ENCODE data around the gene VPS4A.
"Not testable (repeated sequence)": the region's sequence is repeated elsewhere in the genome, so short reads cannot be mapped to it uniquely, and the experiment has no call there.

VPS4A gene

DNA sequence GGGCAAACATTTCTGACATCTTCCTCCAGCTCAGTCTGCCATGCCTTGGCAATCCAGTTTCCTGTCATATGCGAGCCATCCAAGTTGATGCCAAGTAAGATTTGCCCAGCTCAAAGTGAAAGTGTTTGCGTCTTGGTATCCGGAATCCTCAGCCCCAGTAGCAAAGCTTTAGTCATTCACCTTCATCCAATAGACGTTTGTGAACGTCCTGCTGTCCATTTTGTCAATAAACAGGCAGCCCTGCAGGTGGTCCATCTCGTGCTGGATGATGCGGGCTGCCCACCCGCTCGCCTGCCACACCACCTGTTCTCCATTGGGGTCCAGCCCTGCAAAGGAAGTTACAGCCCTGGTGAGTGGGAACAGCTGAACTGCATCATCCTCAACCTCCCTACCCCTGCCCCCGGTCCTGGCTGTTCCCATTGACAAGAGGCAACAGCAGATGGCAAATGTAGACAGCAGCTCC lies 17.7 kb downstream of the VPS4A start:
- DNase-seq: peak; percentile 16

DNA sequence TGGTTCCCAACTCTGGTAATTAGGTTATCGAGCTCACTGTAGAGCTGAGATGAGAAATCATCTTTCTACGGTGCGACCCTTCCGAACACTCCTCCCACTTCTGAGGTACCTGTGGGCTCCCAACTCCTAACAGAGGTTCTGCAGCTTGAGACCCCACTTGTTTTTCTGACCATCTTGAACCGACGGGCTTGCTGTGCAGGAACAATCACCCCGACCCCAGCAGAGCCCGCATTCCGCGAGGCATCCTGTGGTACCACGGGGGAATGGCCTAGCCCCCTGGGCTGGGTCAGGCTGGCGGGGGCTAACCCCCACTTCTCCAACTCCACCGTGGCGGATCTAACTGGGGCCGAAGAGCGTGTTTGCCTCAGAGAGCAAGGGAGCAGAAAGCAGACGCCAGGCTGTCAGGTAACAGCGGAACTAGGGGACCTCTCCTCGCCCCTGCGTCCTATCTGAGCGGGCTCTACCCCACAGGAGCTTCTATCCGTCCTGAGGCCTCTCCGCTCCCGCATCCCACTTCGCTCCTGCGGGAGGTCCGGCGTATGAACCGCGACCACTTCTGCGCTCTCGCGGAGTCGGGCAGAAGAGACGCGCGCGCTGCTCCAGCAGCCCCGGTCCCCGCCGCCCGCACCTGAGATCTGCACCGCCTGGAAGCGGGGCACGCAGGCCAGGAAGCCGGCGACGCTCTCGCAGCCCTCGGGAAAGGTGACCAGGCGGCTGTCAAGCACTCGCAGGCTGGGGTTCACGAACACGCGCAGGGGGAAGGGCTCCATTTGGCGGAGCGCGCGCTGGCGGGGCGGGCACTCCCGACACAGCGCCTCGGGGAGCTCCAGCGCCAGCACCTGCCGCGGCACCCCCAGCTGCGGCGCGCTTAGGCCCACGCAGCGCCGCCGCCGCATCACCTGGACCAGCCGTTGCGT lies 18.5 kb downstream of the VPS4A start:
- DNase-seq: no peak

DNA sequence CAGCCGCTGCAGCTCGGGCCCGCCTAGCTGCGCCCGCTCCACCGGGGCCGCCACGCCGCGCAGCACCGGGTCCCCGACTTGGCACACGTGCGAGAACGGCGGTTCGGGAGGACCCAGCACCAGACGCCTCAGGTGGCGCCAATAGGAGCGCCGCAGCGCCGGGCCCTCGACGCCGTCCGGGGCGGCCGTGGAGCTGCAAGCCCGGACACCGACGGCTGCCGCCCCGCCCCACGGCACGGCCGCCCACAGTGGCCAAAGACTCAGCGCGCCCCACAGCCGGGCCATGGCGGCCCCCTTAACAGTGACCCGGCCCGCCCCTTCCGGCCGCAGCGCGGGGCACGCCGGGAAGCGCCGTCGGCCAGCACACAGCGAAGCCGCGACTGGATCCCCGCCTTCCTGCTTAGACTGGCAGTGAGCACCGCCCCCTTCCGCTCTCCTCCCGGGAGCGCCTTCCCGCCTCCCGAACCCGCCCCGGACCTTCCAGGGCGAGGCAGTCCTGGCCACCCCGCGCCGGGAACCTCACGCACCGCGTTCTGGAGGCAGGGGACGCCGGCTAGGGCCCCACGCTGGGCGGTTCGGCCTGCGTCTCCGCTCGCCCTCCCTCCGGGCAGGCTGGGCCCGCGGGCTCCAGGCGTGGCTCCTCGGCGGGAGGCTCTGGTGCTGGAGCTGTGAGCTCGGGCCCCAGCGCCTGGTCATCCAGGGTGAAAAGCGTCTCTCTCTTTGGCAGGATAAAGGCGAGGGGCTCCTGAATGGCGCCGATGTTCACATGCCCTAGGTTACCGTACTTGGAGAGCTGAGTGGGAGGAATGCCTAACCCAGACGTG lies 19.3 kb downstream of the VPS4A start, which contains the start of gene PDF:
Gene PDF (minus strand): TSS at position 303 of the 824 bp plus-strand sequence. CDS start 18 bp downstream, at position 285.
- DNase-seq: peak; percentile 82

DNA sequence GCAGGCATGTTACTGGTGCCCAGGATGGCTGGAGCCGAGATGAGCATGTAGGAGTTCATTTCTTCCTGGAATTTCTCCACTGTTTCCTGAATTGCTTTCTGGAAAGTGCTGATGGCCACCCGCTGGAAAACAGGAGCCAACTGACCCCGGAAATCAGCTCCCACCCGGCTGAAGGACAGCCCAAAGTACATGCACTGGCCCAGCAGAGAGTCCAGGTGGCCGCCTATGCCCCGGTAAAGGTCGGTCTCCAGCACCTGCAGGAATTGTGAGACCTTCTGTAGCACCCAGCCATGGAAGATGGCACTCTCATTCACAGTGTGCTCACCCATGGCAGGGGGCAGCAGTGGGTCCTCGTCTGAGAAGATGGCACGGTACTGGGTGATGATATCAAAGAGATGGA lies 23.5 kb downstream of the VPS4A start:
- DNase-seq: peak; percentile 12

DNA sequence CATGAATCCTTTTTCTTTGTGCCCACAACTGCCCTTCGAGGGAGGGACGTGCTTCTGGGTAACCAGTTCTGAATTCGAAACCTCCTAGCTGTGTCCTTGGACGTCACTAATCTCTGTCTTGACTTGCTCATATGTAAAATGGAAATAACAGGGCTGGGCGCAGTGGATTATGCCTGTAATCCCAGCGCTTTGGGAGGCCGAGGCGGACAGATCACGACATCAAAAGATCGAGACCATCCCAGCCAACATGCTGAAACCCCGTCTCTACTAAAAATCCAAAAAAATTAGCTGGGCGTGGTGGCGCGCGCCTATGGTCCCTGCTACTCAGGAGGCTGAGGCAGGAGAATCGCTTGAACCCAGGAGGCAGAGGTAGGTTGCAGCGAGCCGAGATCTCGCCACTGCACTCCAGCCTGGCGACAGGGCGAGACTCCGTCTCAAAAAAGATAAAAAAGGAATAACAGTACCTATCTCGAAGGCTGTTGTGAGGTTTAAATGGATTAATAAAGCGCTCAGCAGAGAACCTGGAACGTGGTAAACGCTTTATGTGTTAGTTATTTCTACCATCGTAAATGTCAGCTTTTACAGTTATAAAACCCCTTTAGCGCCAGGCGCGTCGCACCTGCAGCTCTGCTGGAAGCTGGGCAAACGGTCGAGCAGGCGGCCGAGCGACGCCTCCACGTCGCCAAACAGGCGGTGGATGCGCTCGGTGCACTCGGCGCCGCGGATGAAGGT lies 27.6 kb downstream of the VPS4A start:
- DNase-seq: no peak

DNA sequence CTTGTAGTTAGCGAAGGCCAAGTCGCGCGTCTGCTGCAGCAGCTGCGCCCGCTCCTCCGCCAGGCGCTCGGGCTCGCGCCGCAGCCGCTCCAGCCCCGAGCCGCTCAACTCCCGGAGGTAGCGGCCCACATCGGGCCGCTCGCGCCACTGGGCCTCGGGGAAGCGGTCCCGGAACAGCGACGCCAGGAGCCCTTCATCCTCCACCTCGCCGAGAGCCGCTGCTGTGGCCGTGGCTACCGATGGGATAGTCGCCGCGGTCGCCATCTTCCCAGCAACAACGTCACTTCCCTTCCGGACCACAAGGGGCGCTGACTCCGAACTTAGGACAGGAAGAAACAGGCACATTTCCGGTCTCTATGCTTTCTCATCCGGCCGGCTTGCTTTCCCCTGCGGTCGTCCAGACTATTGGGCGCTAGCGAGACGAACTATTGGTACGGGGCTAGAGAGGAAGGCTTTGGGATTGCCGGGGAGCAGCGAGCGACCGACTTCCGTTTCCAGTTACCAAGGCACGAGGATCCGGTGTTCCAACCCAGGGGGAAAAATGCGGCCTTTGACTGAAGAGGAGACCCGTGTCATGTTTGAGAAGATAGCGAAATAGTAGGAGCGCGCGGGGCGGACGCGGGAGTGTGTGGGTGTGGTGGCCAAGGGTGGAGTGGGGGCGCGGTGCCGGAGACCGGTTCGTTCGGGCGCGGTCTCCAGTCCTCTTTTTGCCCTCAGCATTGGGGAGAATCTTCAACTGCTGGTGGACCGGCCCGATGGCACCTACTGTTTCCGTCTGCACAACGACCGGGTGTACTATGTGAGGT lies 28.3 kb downstream of the VPS4A start, which contains the start of the genes COG8 and NIP7:
Gene COG8 (minus strand): TSS at position 276 of the 806 bp plus-strand sequence. CDS start 12 bp downstream, at position 264.
Gene NIP7 (plus strand): TSS at position 484 of the 806 bp plus-strand sequence. CDS start 58 bp downstream, at position 542.
- DNase-seq: peak; percentile 92

DNA sequence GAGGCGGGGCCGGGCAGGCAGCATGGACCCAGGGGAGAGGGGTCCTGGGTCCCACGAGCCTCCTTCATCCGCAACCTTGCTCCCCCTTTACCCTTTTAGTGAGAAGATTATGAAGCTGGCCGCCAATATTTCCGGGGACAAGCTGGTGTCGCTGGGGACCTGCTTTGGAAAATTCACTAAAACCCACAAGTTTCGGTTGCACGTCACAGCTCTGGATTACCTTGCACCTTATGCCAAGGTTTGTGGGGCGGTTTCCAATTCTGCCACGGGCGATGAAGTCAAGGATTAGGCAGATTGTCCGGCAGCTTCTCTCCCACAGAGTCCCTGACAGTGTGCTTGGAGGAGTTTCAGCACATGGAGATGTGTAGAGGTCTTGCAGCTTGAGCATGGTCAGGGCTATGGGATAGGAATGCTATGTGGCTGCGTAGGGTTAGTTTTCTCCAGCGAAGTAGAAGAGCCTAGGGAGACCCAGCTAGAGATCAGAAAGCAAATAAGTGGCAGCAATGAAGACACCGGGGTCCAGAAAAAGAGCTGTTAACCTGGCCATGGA lies 29.0 kb downstream of the VPS4A start:
- no peak for DNase-seq

DNA sequence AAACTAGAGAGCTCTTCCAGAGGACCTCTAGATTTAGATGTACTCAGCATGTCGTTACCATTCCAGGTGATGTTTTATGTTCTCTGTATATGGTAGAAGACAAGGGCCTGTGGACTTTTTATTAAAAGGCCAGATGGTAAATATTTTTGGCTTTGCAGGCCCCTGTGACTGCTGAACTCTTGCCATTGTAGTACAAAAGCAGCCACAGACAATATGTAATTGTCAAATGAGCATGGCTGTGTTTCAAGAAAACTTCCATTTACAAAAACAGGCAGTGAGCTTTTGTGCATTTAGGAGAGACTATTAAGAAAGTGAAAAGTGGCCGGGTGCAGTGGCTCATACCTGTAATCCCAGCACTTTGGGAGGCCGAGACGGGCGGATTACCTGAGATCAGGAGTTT lies 33.0 kb downstream of the VPS4A start:
- no peak for DNase-seq

DNA sequence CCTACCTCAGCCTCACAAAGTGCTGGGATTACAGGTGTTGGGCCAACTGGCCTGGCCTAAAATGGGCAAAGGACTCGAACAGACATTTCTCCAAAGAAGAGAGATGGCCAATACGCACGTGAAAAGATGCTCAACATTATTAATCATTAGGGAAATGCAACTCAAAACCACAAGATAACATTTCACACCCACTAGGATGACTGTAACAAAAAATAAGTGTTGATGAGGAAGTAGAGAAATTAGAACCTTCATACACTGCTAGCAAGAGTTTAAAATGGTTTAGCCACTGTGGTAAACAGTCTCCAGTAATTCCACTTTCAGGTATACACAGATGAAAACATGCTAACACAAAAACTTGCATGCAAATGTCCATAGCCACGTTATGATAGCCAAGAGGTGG lies 34.8 kb downstream of the VPS4A start:
- DNase-seq: no peak

DNA sequence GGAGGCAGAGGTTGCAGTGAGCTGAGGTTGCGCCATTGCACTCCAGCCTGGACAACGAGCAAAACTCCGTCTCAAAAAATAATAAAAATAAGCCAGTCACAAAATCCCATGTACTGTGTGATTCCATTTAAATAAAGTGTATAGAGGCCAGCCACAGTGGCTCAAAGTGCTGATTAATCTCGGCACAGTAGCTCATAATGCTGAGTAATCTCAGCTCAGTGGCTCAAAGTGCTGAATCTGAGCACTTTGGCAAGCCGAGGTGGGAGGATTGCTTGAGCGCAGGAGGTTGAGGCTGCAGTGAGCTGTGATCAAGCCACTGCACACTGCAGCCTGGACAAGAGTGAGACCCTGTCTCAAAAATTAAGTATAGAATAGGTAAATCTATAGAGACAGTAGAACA lies 35.5 kb downstream of the VPS4A start:
- no peak for DNase-seq

DNA sequence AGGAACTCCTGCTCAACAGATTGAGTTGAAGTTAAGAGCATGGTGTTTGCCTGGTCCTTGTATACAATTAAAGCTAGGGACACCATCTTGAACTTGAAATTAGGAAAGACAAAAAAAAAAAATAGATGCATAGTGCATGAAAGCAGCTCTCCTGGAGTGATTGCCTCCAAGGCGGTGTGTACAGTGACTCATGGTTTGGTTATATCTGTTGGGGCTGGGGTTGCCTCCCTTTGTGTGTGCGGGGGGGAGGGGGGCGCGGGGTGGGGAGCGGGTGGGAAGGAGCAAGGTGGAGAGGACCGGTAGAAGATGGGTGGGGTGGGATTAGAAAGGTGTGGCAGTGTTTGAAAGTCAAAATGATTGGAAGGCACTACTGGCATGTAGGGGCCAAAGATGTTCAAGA lies 37.1 kb downstream of the VPS4A start:
- DNase-seq: no peak

DNA sequence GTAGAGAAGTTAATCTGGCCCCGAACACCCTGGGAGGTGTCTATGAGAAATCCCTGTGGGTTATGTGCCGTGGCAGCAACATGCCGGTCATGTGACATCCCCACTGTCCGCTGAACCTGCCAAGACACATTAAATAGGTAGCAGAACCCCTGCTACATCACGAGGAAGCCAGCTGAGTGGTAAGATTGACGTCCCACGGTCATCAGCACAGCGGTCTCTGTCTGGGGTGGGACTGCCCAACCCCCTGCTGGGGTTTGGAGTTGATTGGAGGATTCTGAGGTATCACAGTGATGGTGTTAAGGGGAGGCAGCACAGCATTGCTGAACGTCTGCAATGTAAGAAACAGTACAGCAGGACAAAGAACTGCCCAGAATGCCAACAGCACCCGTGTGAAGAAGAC lies 38.4 kb downstream of the VPS4A start:
- DNase-seq: no peak

DNA sequence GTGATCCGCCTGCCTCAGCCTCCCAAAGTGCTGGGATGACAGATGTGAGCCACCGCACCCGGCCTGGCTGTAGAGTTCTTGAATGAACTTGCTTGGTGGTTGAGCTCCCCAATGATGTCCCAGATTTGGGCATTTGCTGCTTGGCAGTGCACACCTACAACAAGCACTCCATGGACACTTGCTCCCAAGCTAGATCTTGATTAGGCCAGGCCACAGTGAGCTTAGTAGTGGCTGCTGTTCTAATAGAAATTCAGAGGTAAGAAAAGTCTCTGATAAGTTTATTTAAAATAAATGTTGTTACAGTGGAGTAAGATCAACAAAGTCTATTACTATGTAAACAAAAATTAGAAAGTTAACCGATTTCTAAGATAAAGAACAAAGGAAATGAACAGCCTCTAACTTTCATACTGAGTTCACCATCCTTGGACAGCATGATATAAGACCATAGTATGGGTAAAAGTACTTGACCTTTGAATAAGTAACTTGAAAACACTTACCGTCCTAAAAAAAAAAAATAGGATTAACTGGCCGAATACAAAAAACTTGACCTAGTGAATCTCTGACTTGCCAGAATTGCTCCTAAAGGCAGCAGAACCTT lies 39.5 kb downstream of the VPS4A start:
- no peak for DNase-seq

DNA sequence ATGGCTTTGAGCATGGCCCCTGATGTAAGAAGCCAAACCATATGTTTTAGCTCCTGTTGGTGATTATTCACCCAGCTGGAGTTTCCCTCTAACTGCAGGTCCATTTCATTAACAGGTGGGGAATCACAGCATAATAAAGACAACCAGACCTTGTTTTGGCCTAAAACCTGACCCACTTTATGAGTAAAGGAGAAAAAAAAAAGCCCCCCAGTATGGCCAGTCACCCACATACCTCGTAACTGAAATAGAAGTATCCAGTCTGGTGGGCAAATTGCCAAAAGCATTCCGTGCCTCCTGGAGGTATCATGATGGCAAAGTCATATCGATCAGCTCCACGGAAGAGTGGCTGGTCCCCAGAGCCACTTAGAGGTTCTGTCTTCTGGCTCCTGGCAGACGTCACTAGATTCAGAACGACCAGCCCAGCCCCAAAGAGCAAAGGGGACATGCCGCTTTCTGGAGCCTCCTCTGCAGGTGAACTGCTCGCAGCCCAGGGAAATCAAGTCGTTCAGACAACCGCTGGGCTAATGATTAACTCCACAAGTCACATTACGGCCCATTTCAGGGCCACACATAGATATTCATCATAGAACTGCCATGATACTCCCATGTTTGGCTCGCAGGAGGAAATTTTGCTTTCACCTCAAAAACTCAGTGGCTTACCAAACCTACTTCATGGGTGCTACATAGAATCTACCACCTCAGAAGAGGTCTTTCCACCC lies 40.3 kb downstream of the VPS4A start, which contains the start of gene TMED6:
Gene TMED6 (minus strand): TSS at position 478 of the 719 bp plus-strand sequence. CDS start 33 bp downstream, at position 445.
- DNase-seq: no peak

DNA sequence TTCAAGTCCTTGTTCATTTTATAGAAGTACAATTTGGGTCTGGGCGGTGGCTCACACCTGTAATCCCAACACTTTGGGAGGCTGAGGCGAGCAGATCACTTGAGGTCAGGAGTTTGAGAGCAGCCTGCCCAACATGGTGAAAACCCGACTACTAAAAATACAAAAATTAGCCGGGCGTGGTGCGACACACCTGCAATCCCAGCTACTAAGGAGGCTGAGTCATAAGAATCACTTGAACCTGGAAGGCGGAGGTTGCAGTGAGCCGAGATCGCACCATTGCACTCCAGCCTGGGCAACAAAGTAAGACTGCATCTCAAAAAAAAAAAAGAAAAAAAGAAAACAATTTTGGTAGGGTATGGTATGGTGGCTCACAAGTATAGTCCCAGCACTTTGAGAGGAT lies 48.9 kb downstream of the VPS4A start:
- DNase-seq: not testable (repeated sequence)

DNA sequence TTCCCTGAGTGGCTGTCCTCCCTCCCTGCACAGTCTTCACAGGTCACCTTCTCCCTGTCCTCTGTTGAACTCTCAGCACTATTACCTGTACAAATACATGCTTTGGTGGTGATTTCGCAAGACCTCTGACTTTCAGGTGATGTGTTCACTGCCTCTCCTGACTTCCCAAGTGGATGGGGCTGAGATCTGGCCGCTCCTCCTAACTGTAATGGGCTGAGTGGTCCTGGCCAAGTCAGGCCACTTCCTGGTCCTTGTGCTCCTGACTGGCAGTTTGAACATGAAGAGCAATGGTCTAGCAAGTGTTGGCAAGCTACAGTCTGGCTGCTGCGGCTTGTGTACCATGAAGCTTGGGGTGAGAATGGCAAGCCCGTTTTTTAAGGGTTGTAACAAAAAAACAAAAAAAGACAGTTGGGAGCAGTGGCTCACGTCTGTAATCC lies 52.1 kb downstream of the VPS4A start:
- no peak for DNase-seq

DNA sequence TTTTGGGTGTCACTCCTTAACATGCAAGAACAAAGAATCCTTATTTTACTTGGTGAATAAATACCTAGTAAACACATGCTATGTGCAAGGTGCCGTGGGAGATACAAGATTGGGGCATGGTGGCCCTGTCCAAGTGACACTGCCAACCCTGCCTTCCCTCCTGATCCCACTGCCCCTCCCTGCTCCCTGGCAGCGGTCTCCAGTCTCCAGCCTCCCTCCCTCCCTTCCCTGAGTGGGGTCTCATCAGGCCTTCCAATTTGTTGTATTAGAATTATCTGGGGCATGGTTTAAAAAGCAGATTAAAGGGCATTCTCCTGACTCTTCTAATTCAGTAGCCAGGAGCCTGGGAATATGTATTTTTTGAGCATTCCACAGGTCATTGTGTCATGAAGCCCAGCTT lies 52.9 kb downstream of the VPS4A start:
- DNase-seq: no peak

DNA sequence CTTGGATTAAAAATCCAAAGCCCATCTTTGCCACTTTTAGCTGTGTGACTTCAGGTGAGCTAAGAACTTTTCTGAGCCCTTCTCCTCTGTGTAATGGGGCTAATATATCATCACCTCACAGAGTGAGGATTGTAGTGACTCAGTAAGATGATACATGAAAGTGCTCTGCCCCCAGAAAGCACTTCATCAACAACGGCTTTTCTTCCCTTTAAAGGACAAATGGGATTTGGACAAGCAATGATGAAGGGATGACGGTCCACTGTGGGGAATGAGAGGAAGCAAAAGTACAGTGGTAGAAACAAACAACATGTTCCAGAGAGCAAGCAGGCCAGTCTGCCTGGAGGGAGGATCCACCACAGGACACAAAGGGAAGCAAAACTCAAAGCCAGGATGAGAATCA lies 54.8 kb downstream of the VPS4A start:
- DNase-seq: no peak

DNA sequence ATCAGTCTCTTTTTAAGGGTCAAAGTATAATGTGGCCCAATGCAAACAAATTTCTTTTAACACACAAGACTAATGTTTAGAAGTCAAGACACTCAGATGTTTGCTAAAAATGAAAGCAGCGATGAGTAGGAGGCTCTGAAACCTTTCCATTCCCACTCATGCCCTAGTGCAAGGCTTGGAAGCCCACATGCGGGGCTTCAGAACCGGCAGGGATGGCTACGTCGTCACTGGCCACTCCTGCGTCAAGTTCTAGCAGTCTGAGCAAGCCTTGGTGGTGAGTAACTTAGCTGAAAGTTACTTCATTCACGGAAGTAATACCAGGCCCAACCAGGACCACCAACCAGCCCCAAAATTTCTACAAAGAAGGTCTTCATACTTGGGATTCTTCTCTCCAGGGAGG lies 55.3 kb downstream of the VPS4A start:
- DNase-seq: no peak

DNA sequence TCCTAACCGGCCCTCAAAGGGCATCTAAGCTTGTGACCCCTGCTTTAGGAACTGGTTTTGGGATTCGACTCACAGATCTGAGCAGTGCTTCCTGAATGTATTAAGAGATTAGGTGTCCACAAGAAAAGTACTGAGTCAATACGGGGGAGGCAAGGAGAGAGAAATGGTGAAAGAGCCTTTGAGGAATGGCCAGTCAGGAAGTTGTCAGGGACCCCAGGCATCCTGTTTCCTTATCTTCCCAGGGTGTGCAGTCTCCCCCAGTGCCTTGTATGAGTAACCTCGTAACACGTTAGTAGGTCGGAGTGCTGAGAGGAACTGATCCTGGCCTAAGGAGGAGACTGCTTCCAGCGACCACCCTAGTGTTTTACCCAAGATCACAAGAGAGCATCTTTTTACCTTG lies 56.8 kb downstream of the VPS4A start:
- DNase-seq: no peak

Data from activated T-cell treated with anti-CD3 and anti-CD28 coated beads, Interleukin-2, amount 50 U/mL, for 1 hour (primary cell).